CD4-positive, CD25-positive, alpha-beta regulatory T cell (primary cell): Measurements from ENCODE around the gene CDSN. TPM values are rescaled to one million over a fixed set of nuclear protein-coding genes. Genes with fewer than 3 reads are reported as not detected.
"Not testable (repeated sequence)": the region's sequence is repeated elsewhere in the genome, so short reads cannot be mapped to it uniquely, and the experiment has no call there.

Experiments used
- ATAC-seq, 2 donors: fragments of 150-1000 bp; cut with Tn5 transposase; one replicate each; pipeline ENCODE4 v1.10.0; 2021; ENCODE audit warnings: low read depth in 2 of 2, moderate number of reproducible peaks in 2 of 2, moderate library complexity in 1 of 2
- DNase-seq, 3 donors: peaks; one replicate each; pipeline versions ENCODE4 v3.0.0 to v3.0.0-alpha.2; 2012 to 2022; ENCODE audit warnings: mixed read lengths in 1 of 3
- H3K27ac ChIP-seq: one replicate; pipeline ENCODE4 v1.7.0; 2013; ENCODE audit warnings: mild to moderate bottlenecking, low read length; ENCODE audit not compliant: insufficient read depth, poor library complexity, severe bottlenecking
- H3K27me3 ChIP-seq: one replicate; pipeline ENCODE4 v1.7.0; 2013; ENCODE audit warnings: low read length; ENCODE audit not compliant: control insufficient read depth, insufficient read depth
- H3K36me3 ChIP-seq: one replicate; pipeline ENCODE4 v1.7.0; 2013; ENCODE audit warnings: mild to moderate bottlenecking, low read length, moderate library complexity; ENCODE audit not compliant: control insufficient read depth, insufficient read depth
- H3K4me1 ChIP-seq: 2 replicates; pipeline ENCODE4 v1.7.0; 2013; ENCODE audit warnings: mild to moderate bottlenecking, low read length; ENCODE audit not compliant: insufficient read depth, control insufficient read depth, poor library complexity, severe bottlenecking
- H3K4me3 ChIP-seq: one replicate; pipeline ENCODE4 v1.7.0; 2013; ENCODE audit warnings: low read depth, mild to moderate bottlenecking, low read length, moderate library complexity
- H3K9me3 ChIP-seq, 2 experiments: 1 replicate in 1 of 2; 2 replicates in 1 of 2; pipeline ENCODE4 v1.7.0; 2013; ENCODE audit warnings: low read length in 2 of 2, mild to moderate bottlenecking in 1 of 2, moderate library complexity in 1 of 2; ENCODE audit not compliant: control insufficient read depth in 2 of 2
- H3K27ac Mint-ChIP-seq, 3 donors: one replicate each; pipeline ENCODE4 v1.8.0; 2020 to 2022; ENCODE audit warnings: mild to moderate bottlenecking in 3 of 3, mixed read lengths in 3 of 3, moderate library complexity in 2 of 3
- H3K27me3 Mint-ChIP-seq: one replicate; pipeline ENCODE4 v1.8.0; 2022; ENCODE audit warnings: mild to moderate bottlenecking, mixed read lengths
- H3K36me3 Mint-ChIP-seq: one replicate; pipeline ENCODE4 v1.8.0; 2020; ENCODE audit warnings: mixed read lengths
- H3K4me1 Mint-ChIP-seq, 4 donors: one replicate each; pipeline ENCODE4 v1.8.0; 2020 to 2022; ENCODE audit warnings: mixed read lengths in 4 of 4, mild to moderate bottlenecking in 1 of 4
- H3K4me3 Mint-ChIP-seq, 4 donors: one replicate each; pipeline ENCODE4 v1.8.0; 2020 to 2022; ENCODE audit warnings: mild to moderate bottlenecking in 4 of 4, mixed read lengths in 4 of 4, moderate library complexity in 3 of 4
- H3K9me3 Mint-ChIP-seq, 7 donors: one replicate each; pipeline ENCODE4 v1.8.0; 2020 to 2022; ENCODE audit warnings: mixed read lengths in 7 of 7, mild to moderate bottlenecking in 3 of 7, moderate library complexity in 2 of 7
- polyA plus RNA-seq, 4 donors: library from polyadenylated mRNA; unstranded; fragments of 300-500 nt; fragmentation: Illumina TruSeq; gene quantifications; one replicate each; pipeline ENCODE4 v1.2.3, GENCODE V29; 2021
- total RNA-seq: library from RNA; stranded (reverse); gene quantifications from one replicate; pipeline ENCODE4 v1.2.3, GENCODE V29; 2022

The CDSN gene, protein sequence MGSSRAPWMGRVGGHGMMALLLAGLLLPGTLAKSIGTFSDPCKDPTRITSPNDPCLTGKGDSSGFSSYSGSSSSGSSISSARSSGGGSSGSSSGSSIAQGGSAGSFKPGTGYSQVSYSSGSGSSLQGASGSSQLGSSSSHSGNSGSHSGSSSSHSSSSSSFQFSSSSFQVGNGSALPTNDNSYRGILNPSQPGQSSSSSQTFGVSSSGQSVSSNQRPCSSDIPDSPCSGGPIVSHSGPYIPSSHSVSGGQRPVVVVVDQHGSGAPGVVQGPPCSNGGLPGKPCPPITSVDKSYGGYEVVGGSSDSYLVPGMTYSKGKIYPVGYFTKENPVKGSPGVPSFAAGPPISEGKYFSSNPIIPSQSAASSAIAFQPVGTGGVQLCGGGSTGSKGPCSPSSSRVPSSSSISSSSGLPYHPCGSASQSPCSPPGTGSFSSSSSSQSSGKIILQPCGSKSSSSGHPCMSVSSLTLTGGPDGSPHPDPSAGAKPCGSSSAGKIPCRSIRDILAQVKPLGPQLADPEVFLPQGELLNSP
- total RNA-seq (not detected), polyA plus RNA-seq (not detected)

DNA sequence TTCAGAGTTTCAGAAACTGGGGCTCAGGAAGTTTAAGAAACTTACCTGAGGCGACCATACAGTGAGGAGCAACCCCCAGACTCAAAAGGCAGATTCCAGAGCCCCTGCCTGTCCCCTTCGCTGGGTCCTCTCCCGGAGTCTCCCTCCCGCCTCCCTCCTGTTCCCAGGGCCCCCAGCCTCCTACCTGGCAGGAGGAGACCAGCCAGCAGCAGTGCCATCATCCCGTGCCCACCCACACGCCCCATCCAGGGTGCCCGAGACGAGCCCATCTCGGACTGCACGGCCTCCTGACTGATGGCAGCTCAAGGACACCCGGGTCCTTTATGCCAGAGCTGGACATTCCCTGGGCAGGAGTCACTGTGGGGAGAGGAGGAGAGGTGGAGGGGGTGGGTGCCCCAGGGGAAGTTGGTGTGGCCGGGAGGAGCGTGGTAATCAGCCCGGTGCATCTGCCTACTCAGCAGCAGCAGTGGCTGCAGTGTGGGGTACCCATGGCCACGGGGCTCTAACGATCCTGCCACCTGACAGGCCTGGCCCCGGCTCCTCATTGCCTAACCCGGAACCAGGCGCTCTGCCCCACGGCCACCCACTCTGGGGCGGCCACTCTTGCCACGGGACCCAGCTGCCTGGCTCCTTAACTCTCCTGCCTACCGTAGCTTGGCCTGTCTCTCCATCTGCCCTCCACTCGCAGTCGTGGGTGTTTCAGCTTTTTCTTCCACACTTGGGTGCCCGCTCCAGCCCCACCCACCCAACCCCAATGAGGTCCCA, at the start of gene CDSN:
Gene CDSN (minus strand): TSS at position 296 of the 765 bp plus-strand sequence. CDS start 27 bp downstream, at position 269.
- no peaks in the 10 kb centered on the region for H3K4me1 ChIP-seq
- no peak within 1 kb of the TSS for H3K4me3 ChIP-seq
- DNase-seq (no peak), ATAC-seq (no peak)
- H3K27ac ChIP-seq = no peak within 1 kb of the TSS
- Mint-ChIP-seq H3K9me3 (peaks cover 0 to 1% (median 0%) of the 10 kb centered on the region in 7 donors), H3K27me3 (peaks cover 12% of the 10 kb centered on the region), H3K4me3 (no peak within 1 kb of the TSS), H3K4me1 (no peaks in the 10 kb centered on the region), H3K36me3 (no peaks in the 10 kb centered on the region), H3K27ac (no peak within 1 kb of the TSS)
- H3K27me3 ChIP-seq = no peaks in the 10 kb centered on the region
- H3K9me3 ChIP-seq = no peaks in the 10 kb centered on the region
- H3K36me3 ChIP-seq = no peaks in the 10 kb centered on the region

DNA sequence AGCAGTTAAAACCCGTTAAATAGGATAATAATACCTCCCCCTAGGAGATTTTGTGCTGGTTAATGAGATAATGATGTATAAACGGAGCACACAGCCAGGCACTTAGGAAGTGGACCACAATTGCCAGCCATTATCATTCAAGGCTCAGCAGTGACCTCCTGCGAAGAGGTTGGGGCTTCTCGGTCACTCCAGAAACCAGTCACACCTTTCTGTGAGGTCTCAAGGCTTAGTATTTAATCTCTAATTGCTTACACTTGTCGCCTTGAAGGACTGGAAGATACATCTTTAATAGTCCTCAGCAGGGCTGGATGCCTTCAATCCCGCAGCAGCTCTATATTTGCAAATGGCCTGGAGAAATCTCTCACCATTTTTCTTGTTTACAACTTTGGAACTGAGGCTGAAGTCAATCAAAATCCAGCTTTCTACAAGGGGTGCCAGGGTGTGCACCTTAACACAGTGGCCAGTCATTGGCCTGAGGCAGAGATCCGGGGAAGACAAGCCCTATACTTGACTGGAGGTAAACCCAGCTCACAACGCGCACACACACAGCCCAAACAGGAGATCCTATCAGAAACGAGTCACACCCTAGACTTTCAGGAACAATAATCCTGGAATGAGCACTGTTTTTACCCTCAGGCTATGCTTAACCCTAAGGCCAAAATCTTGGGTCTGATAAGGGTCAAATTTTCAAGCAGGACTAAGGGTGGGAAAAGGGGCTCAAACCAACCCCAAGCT, 49.0 kb upstream of the CDSN start:
- Histone ChIP-seq H3K27me3 (no peaks in the 10 kb centered on the region), H3K36me3 (no peaks in the 10 kb centered on the region), H3K27ac (no peak overlapping the region), H3K4me1 (peaks cover 5% of the 10 kb centered on the region), H3K4me3 (no peak overlapping the region), H3K9me3 (no peaks in the 10 kb centered on the region)
- no peak overlapping the region for H3K4me3 Mint-ChIP-seq
- peaks cover 0 to 13% (median 5%) of the 10 kb centered on the region in 4 donors for H3K4me1 Mint-ChIP-seq
- H3K27ac Mint-ChIP-seq = peak overlapping the region in 1 of 3 donors; percentile 25
- H3K27me3 Mint-ChIP-seq = no peaks in the 10 kb centered on the region
- no peaks in the 10 kb centered on the region for H3K9me3 Mint-ChIP-seq
- no peaks in the 10 kb centered on the region for H3K36me3 Mint-ChIP-seq
- DNase-seq (no peak), ATAC-seq (no peak)

DNA sequence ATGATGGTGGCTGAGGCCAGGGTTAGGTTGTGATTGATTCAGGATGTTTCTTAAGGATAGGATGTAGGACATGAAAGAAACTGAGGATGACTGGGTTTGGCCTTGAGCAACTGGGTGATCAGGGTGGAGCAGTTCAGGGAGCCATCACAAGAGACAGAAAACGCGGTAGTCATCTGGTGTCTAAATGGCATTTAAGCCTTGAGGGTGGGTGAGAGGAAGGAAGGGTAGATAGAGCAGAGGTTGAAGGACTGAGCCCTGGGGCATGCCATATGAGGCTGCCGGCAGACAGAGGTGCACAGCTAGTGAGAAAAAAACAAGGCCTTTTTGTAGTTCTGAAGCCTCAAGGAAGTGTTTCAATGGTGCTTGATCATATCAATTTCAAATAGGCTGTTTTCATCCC, 48.4 kb upstream of the CDSN start:
- H3K9me3 Mint-ChIP-seq = no peaks in the 10 kb centered on the region
- Histone ChIP-seq H3K4me1 (peaks cover 5% of the 10 kb centered on the region), H3K4me3 (no peak overlapping the region), H3K27me3 (no peaks in the 10 kb centered on the region), H3K27ac (no peak overlapping the region), H3K36me3 (no peaks in the 10 kb centered on the region), H3K9me3 (no peaks in the 10 kb centered on the region)
- DNase-seq (no peak), ATAC-seq (no peak)
- H3K4me1 Mint-ChIP-seq = peaks cover 0 to 13% (median 6%) of the 10 kb centered on the region in 4 donors
- H3K4me3 Mint-ChIP-seq = peak overlapping the region in 1 of 4 donors; percentile 75
- no peaks in the 10 kb centered on the region for H3K36me3 Mint-ChIP-seq
- no peaks in the 10 kb centered on the region for H3K27me3 Mint-ChIP-seq
- H3K27ac Mint-ChIP-seq = peak overlapping the region in 1 of 3 donors; percentile 1

DNA sequence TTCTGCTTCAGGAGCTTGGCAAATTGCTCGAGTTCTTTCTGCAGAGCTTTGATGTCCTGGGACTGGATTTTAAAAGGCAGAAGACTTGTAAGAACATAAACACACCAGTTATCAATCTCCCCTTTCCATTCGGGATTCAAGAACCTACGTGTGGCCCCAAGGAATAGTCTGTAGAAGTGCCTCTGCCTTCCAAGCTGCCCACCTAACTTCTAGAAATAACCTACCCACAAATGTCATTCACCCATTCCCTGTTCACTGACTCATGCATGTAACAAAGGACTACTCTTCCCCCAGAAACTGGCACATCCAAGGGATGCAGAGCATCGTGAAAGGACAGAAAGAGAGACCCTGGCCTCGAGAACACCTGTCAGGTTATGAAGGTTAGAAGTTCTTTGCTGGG, 45.7 kb upstream of the CDSN start:
- Histone ChIP-seq H3K27ac (no peak overlapping the region), H3K9me3 (no peaks in the 10 kb centered on the region), H3K4me1 (peaks cover 5% of the 10 kb centered on the region), H3K4me3 (no peak overlapping the region), H3K27me3 (no peaks in the 10 kb centered on the region), H3K36me3 (no peaks in the 10 kb centered on the region)
- ATAC-seq = no peak
- Mint-ChIP-seq H3K36me3 (no peaks in the 10 kb centered on the region), H3K4me3 (peak overlapping the region in 1 of 4 donors; percentile 13), H3K27me3 (no peaks in the 10 kb centered on the region), H3K27ac (peak overlapping the region in 1 of 3 donors; percentile 65), H3K9me3 (no peaks in the 10 kb centered on the region), H3K4me1 (peaks cover 0 to 15% (median 10%) of the 10 kb centered on the region in 4 donors)
- no peak for DNase-seq

DNA sequence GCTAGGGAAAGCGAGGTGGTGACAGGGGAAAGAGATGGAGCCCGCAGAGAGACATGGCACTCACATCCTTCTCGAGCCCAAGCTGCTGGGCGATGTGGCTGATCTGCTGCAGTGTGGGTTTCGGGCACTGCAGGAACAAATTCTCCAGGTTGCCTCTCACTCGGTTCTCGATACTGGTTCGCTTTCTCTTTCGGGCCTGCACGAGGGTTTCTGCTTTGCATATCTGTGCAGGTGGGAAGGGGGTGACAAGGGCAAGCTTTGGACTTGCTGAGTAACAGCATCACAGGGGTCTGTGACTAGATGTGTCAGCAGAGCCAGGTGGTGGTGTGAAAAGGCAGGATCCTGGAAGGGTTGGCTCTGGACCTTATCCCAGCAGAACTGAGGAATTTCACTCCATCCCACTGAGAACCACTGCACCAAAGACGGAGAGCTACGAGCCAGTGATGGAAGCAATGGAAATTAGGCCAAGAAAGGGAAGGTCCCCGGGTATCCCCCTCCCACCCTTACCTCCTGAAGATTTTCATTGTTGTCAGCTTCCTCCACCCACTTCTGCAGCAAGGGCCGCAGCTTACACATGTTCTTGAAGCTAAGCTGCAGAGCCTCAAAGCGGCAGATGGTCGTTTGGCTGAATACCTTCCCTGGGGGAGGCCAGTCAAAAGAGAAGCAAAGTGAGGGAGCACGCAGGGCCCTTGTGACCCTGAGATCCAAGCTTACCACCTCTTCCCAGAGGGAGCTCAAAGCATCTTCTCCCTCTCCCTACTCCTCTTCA, 45.0 kb upstream of the CDSN start:
- not testable (repeated sequence) for H3K36me3 Mint-ChIP-seq, H3K9me3 Mint-ChIP-seq, H3K4me3 ChIP-seq, H3K27ac ChIP-seq, H3K36me3 ChIP-seq, H3K27me3 ChIP-seq, DNase-seq, H3K4me1 ChIP-seq, H3K27me3 Mint-ChIP-seq, H3K9me3 ChIP-seq
- Mint-ChIP-seq H3K4me3 (peak overlapping the region in 3 of 4 donors; percentile 11 to 38 (median 19)), H3K4me1 (peaks cover 0 to 15% (median 10%) of the 10 kb centered on the region in 4 donors), H3K27ac (peak overlapping the region in 1 of 3 donors; percentile 59)
- ATAC-seq = peak in 1 of 2 donors; percentile 24

DNA sequence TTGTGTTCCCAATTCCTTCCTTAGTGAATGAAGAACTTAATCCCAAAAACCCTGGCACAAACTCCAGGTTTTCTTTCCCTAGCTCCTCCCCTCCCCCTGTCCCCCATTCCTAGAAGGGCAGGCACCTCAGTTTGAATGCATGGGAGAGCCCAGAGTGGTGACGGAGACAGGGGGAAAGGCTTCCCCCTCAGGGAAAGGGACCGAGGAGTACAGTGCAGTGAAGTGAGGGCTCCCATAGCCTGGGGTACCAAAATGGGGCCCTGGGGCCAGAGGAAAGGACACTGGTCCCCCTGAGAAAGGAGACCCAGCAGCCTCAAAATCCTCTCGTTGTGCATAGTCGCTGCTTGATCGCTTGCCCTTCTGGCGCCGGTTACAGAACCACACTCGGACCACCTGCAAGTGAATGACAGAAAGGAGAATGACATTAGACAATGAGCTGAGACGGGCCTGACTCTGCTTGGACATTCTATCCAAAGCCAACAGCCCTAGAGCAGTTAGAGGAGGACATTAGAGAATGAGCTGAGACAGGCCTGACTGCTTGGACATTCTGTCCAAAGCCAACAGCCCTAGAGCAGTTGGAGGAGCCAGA, 44.3 kb upstream of the CDSN start:
- H3K36me3 Mint-ChIP-seq, H3K9me3 Mint-ChIP-seq, H3K27ac ChIP-seq, H3K4me3 ChIP-seq, H3K27me3 ChIP-seq, H3K36me3 ChIP-seq, DNase-seq, H3K9me3 ChIP-seq, ATAC-seq, H3K27me3 Mint-ChIP-seq: not testable (repeated sequence)
- H3K4me1 Mint-ChIP-seq = peaks cover 5 to 20% (median 15%) of the 10 kb centered on the region in 4 donors
- peak overlapping the region in 2 of 4 donors; percentile 19 to 38 for H3K4me3 Mint-ChIP-seq
- H3K27ac Mint-ChIP-seq = peak overlapping the region in 1 of 3 donors; percentile 59
- H3K4me1 ChIP-seq = peaks cover 10% of the 10 kb centered on the region
